ENCODE data around the gene RCC1. TPM values are rescaled to one million over a fixed set of nuclear protein-coding genes. Genes with fewer than 3 reads are reported as not detected.
"Not testable (repeated sequence)": the region's sequence is repeated elsewhere in the genome, so short reads cannot be mapped to it uniquely, and the experiment has no call there.

RCC1 gene
- total and polyA plus RNA-seq, 2 experiments from 2014 or later: 17.5 to 27.0 TPM

- H3K9me2 ChIP-seq (ENCODE audit: insufficient read depth): no peaks in the 10 kb centered on the region
- no peaks in the 10 kb centered on the region for H3K79me2 ChIP-seq (ENCODE audit: insufficient read depth)
- in situ Hi-C loops (cut with MboI): no loop called here
- no peaks in the 10 kb centered on the region for H3F3A ChIP-seq (ENCODE audit: insufficient read depth)
- no peak overlapping the region for H3K27ac ChIP-seq
- H3K9me3 ChIP-seq (ENCODE audit: low read depth): no peaks in the 10 kb centered on the region
- H3K4me3 ChIP-seq: no peak overlapping the region
- WGBS, 2 experiments (ENCODE audit: low coverage in 1 of 2, low lambda C conversion rate in 2 of 2, missing lambda C conversion rate in 2 of 2): 86 to 88% methylated on average over 7 of the region's 7 CpGs
- H3K4me2 ChIP-seq (ENCODE audit: unreplicated experiment): no peak overlapping the region
- no peak for DNase-seq
- H3K9ac ChIP-seq: no peak overlapping the region
- TF ChIP-seq EZH2phosphoT487 (IDR thresholded peaks at IDR 0.05; ENCODE audit: insufficient read depth, low read depth) (no peak), EZH2 (IDR thresholded peaks at IDR 0.05; ENCODE audit: insufficient read depth, poor library complexity, severe bottlenecking) (no peak)
- H3K36me3 ChIP-seq (ENCODE audit: low read depth): no peaks in the 10 kb centered on the region; the same call in 1 of the 2 replicates
- no peaks in the 10 kb centered on the region for H3K4me1 ChIP-seq (ENCODE audit: insufficient read depth)
- H2AFZ ChIP-seq: no peak overlapping the region
- no peaks in the 10 kb centered on the region for H3K27me3 ChIP-seq (replicated peaks; ENCODE audit: insufficient read depth)
- H4K20me1 ChIP-seq (ENCODE audit: insufficient read depth): no peaks in the 10 kb centered on the region
Measured at GRCh38 chr1:28540651-28541050, 34.8 kb downstream of the RCC1 start.

- in situ Hi-C loops (cut with MboI); DNase-seq; H3K4me3 ChIP-seq; H3K9me3 ChIP-seq (ENCODE audit: low read depth); H3K4me2 ChIP-seq (ENCODE audit: unreplicated experiment); H3F3A ChIP-seq (ENCODE audit: insufficient read depth); H3K27ac ChIP-seq; H3K27me3 ChIP-seq (replicated peaks; ENCODE audit: insufficient read depth); H3K36me3 ChIP-seq (ENCODE audit: low read depth); H3K79me2 ChIP-seq (ENCODE audit: insufficient read depth); H3K9me2 ChIP-seq (ENCODE audit: insufficient read depth); H4K20me1 ChIP-seq (ENCODE audit: insufficient read depth); H3K4me1 ChIP-seq (ENCODE audit: insufficient read depth); H2AFZ ChIP-seq; H3K9ac ChIP-seq: not testable (repeated sequence)
- 87 to 88% methylated on average over 8 of the region's 8 CpGs for WGBS, 2 experiments (ENCODE audit: low coverage in 1 of 2, low lambda C conversion rate in 2 of 2, missing lambda C conversion rate in 2 of 2)
Measured at GRCh38 chr1:28541414-28542015, 35.7 kb downstream of the RCC1 start.

- no peak for DNase-seq
- no peaks in the 10 kb centered on the region for H3K9me3 ChIP-seq (ENCODE audit: low read depth)
- no peaks in the 10 kb centered on the region for H3K27me3 ChIP-seq (replicated peaks; ENCODE audit: insufficient read depth)
- 95 to 99% methylated on average over 4 of the region's 4 CpGs for WGBS, 2 experiments (ENCODE audit: low coverage in 1 of 2, low lambda C conversion rate in 2 of 2, missing lambda C conversion rate in 2 of 2)
- no peak overlapping the region for H3K4me2 ChIP-seq (ENCODE audit: unreplicated experiment)
- no peaks in the 10 kb centered on the region for H3K9me2 ChIP-seq (ENCODE audit: insufficient read depth)
- no peaks in the 10 kb centered on the region for H3F3A ChIP-seq (ENCODE audit: insufficient read depth)
- no peaks in the 10 kb centered on the region for H3K36me3 ChIP-seq (ENCODE audit: low read depth)
- no peak overlapping the region for H3K27ac ChIP-seq
- H4K20me1 ChIP-seq (ENCODE audit: insufficient read depth): no peaks in the 10 kb centered on the region
- H3K4me1 ChIP-seq (ENCODE audit: insufficient read depth): no peaks in the 10 kb centered on the region
- no peaks in the 10 kb centered on the region for H3K79me2 ChIP-seq (ENCODE audit: insufficient read depth)
- no peak for TF ChIP-seq EZH2 (IDR thresholded peaks at IDR 0.05; ENCODE audit: insufficient read depth, poor library complexity, severe bottlenecking)
- TF ChIP-seq EZH2phosphoT487 (IDR thresholded peaks at IDR 0.05; ENCODE audit: insufficient read depth, low read depth): no peak
- in situ Hi-C loops (cut with MboI): no loop called here
- H3K4me3 ChIP-seq: no peak overlapping the region
- H2AFZ ChIP-seq: no peak overlapping the region
- H3K9ac ChIP-seq: no peak overlapping the region
Measured at GRCh38 chr1:28545246-28545628, 39.4 kb downstream of the RCC1 start.

GRCh38 chr1:28548318-28548717 lies 42.5 kb downstream of the RCC1 start:
- H3K27me3 ChIP-seq (replicated peaks; ENCODE audit: insufficient read depth): no peaks in the 10 kb centered on the region
- H3K4me1 ChIP-seq (ENCODE audit: insufficient read depth): no peaks in the 10 kb centered on the region
- no peaks in the 10 kb centered on the region for H3F3A ChIP-seq (ENCODE audit: insufficient read depth)
- H3K9me2 ChIP-seq (ENCODE audit: insufficient read depth): no peaks in the 10 kb centered on the region
- no peak overlapping the region for H3K27ac ChIP-seq
- no peak overlapping the region for H2AFZ ChIP-seq
- H3K79me2 ChIP-seq (ENCODE audit: insufficient read depth): peaks cover 3% of the 10 kb centered on the region; the same call in 1 of the 2 replicates
- H3K9me3 ChIP-seq (ENCODE audit: low read depth): no peaks in the 10 kb centered on the region
- H3K9ac ChIP-seq: no peak overlapping the region
- no peaks in the 10 kb centered on the region for H4K20me1 ChIP-seq (ENCODE audit: insufficient read depth)
- TF ChIP-seq EZH2 (IDR thresholded peaks at IDR 0.05; ENCODE audit: insufficient read depth, poor library complexity, severe bottlenecking): no peak
- no peak for TF ChIP-seq EZH2phosphoT487 (IDR thresholded peaks at IDR 0.05; ENCODE audit: insufficient read depth, low read depth)
- in situ Hi-C loops (cut with MboI): no loop called here
- no peak for DNase-seq
- H3K36me3 ChIP-seq (ENCODE audit: low read depth): no peaks in the 10 kb centered on the region
- no peak overlapping the region for H3K4me3 ChIP-seq
- H3K4me2 ChIP-seq (ENCODE audit: unreplicated experiment): no peak overlapping the region
- WGBS, 2 experiments (ENCODE audit: low coverage in 1 of 2, low lambda C conversion rate in 2 of 2, missing lambda C conversion rate in 2 of 2): 72 to 86% methylated on average over 3 of the region's 3 CpGs

GRCh38 chr1:28551381-28551780 lies 45.5 kb downstream of the RCC1 start:
- peaks cover 30% of the 10 kb centered on the region for H3K79me2 ChIP-seq (ENCODE audit: insufficient read depth)
- H3K9ac ChIP-seq: no peak overlapping the region
- DNase-seq: no peak
- peak overlapping the region; percentile 96 for H2AFZ ChIP-seq
- in situ Hi-C loops (cut with MboI): no loop called here
- no peak overlapping the region for H3K4me3 ChIP-seq
- no peaks in the 10 kb centered on the region for H3K9me2 ChIP-seq (ENCODE audit: insufficient read depth)
- no peak overlapping the region for H3K4me2 ChIP-seq (ENCODE audit: unreplicated experiment)
- H3K4me1 ChIP-seq (ENCODE audit: insufficient read depth): peaks cover 7% of the 10 kb centered on the region
- H4K20me1 ChIP-seq (ENCODE audit: insufficient read depth): no peaks in the 10 kb centered on the region
- H3F3A ChIP-seq (ENCODE audit: insufficient read depth): no peaks in the 10 kb centered on the region
- H3K27ac ChIP-seq: no peak overlapping the region
- H3K36me3 ChIP-seq (ENCODE audit: low read depth): no peaks in the 10 kb centered on the region
- 88 to 92% methylated on average over 6 of the region's 6 CpGs for WGBS, 2 experiments (ENCODE audit: low coverage in 1 of 2, low lambda C conversion rate in 2 of 2, missing lambda C conversion rate in 2 of 2)
- TF ChIP-seq EZH2phosphoT487 (IDR thresholded peaks at IDR 0.05; ENCODE audit: insufficient read depth, low read depth) (no peak), EZH2 (IDR thresholded peaks at IDR 0.05; ENCODE audit: insufficient read depth, poor library complexity, severe bottlenecking) (no peak)
- H3K27me3 ChIP-seq (replicated peaks; ENCODE audit: insufficient read depth): no peaks in the 10 kb centered on the region
- H3K9me3 ChIP-seq (ENCODE audit: low read depth): no peaks in the 10 kb centered on the region

Measured in GM23248 (cell line).